Activated CD8-positive, alpha-beta memory T cell treated with anti-CD3 and anti-CD28 coated beads, Interleukin-2, amount 50 U/mL, for 1 hour (primary cell): Measurements from ENCODE around the gene ARMC2.
"Not testable (repeated sequence)": the region's sequence is repeated elsewhere in the genome, so short reads cannot be mapped to it uniquely, and the experiment has no call there.

Experiments used
- DNase-seq: peaks from one replicate; pipeline ENCODE4 v3.0.0-alpha.2; 2020; ENCODE audit errors: extremely low read depth

Gene ARMC2

DNA sequence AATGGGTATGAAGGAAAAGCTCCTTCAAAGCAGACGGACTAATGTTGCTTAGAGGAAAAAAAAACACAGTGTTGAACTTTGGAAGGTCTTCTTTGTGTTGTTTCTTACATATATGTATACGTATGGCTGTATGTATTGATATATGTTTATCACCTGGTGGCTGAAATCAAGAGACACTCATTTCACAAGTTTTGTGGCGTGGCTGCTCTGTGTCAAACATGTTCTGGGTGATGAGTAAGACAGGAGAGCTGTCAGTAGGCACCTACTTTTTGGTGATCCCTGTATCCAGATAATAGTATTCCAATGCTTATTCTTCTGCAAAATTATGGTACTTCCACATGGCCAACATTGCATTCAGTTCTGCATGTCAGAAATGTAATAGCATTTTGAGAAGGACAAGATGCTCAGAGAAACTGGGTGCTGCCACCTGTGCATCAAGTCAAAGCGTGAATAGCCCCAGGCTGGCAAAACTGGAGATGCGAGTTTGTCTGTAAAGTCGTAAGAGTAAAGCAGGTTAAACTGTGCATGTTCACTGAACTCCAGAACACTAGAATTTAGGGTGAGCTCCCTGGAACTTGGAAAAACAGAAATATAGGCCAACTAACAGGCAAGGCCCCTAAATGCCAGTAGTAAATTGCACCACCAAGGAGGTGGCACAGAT, 67.9 kb downstream of the ARMC2 start:
- DNase-seq: no peak

DNA sequence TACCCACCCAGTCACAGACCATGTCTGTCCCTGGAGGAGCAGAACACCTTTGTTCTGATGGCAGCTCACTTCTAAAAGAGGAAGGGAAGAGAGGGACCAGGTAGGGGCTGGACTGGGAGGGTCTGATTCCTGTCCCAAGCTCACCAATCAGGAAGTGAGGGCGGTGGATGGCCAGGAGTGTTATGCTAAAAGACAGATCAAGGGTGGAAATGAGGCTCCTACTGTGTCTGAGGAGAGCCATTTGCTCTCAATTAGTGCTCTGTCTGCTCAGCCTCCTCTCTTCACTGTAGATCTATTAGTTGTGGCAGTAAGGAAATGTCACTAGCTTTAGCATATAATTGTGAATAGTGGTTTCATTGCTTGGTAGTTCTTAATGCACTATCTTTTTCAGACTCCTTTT, 72.5 kb downstream of the ARMC2 start:
- no peak for DNase-seq

DNA sequence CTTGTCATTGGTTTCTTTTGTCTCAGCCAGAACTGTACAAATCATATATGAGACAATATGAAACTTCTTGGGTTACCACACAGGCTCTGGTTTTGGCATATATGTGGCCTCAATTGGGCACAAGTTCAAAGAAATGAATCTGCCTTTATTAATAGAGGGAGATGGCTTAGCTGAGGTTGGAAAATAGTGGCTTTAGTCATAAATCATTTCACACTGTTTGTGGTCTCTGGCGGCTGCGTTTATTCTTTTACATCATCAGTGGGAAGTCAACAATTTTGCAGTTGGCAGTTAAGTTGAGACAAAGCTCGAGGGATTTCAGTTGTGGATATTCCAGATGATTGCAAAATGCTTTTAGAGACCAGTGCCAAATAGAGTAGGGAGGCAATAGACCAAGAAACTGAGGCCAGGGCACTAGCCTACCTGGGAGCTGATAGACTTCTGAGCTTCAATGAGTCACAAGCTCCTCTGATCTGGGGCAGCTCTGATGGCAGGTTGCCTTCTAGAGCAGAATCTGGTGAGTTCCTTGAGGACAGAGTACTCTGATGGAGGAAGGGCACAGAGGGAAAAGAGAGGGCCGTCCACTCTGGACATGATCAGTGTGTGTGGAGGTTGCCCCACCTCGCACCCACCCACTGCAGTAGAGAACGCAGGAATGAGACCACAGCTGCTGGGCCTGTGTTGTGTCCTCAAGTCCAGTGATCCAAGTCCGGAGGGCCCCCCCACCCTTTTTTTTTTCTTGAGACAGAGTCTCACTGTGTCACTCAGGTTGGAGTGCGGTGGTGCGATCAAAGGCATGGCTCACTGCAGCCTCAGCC, 73.5 kb downstream of the ARMC2 start:
- DNase-seq: no peak

DNA sequence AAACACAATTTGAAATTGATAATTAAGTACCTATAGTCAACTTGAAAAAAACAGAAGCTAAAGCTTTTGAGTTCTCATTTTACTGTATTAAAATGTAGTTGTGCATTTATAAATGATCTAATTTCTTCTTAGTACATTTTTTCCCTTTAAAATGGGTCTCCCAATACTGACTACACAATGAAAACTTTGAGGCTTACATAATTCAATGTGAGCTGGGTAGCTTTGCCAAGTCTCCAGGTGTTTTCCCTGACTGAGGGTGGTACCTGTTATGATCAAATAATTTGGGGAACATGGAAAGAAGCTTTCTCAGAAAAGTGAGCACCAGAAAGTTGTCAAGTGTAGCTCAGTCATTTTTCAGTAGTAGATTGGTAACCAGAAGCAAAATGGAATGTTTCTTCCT, 74.3 kb downstream of the ARMC2 start:
- no peak for DNase-seq

DNA sequence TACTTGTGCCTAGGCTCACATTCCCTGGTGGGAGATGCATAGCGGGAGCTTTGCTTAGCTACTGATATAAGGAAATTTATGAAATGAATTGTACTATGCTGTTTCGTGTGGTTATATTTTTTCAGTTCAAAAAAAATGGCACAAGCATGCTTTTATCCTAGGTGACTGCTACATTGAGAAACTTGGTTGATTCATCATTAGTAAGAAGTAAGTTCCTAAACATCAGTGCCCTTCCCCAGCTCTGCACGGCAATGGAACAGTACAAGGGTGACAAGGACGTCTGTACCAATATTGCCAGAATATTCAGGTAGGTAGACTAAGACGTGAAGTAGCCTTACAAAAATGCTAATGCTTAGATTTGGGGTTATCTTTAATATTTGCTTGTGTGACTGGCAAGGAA, 79.7 kb downstream of the ARMC2 start:
- no peak for DNase-seq

DNA sequence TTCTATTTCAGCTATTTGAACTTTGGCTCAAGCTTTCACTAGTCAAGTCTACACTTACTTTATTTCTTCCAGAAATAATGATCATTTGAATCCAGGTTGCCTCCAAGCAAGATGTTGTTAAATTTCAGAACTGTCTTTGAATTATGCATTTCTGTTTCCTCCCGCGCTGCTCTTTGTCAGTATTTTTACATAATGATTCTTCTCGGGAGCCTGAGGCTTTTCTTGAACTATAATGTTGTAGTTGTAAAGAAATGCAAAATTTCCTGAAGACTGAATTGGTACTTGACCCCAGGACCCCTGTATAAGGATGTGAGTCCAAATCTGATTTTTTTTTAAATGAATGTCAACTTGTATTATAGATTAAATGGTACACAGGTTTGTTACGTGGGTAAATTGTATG, 80.4 kb downstream of the ARMC2 start:
- DNase-seq: no peak

DNA sequence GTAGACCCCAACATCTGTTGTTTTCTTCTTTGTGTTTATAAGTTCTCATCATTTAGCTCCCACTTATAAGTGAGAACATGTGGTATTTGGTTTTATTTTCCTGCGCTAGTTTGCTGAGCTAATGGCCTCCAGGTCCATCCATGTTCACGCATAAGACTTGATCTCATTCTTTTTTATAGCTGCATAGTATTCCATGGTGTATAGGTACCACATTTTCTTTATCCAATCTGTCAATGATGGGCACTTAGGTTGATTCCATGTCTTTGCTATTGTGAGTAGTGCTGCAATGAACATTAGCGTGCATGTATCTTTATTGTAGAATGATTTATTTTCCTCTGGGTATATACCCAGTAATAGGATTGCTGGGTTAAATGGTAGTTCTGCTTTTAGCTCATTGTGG, 82.9 kb downstream of the ARMC2 start:
- DNase-seq: not testable (repeated sequence)

DNA sequence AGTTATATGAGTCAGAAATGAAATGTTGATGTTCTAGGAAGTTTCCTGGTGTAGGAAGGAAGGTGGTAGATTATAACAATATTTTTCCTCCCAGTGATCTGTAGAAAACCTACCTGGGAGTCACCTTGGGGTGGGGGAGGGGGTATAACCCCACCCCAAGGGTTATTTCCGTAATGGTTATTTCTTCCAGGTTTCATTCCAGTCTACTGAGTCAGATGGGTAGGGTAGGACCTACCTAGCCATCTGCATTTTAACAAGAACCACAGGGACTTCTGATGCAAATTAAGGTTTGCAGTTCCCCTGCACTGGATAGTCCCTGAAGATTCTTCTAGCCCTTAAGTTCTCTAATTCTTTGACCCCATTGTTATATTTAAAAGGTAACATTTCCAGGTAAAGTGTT, 88.9 kb downstream of the ARMC2 start:
- DNase-seq: no peak

DNA sequence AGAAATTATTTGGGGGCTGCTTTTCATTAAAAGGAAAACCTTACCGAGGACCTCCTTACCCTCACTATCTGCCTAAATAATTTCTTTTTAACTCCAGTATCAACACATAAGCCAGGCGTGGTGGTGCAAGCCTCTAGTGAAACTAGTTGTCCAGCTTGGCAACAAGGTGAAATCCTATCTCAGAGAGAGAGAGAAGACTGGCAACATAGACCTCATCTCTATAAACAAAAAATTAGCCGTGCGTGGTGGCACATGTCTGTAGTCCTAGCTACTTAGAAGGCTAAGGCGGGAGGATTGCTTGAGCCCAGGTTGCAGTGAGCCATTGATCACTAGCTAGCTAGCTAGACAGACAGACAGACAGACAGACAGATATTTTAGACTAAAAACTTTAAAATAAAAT, 92.5 kb downstream of the ARMC2 start:
- no peak for DNase-seq

DNA sequence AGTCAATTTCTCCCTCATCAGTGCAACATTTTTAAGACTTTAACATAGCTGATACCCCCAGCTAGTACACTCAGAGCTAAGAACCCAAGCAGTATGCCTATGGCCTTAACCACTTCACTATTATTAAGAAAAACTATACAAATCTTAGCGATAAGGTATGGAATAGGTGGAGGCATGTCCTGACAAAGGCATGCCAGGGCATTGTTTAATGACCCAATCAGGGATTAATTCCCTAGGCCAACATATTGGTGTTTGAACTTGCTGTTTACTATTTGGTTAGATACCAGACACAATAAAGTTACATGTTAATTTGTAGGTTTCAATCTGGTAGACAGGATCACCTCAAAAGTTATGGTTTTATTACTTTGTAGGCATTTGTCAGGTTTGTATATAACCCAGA, 93.1 kb downstream of the ARMC2 start:
- no peak for DNase-seq

DNA sequence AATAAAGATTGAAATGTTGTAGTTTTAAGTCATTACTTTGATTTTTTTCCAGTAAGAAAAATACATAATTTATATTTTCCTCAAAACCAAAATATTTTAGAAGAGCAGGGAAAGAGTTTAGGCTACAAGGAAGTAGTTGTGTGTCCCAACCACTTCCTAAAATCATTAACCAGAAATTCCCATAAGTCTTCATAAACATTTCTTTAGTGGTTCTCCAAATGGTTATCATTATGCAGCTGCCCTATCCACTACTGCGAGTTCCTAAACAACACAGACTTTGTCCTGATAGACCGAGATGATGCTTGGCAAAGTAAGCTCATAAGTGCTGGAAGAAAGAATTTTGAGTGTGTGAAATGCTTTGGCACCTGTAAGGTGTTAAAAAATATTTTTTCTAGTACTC, 93.6 kb downstream of the ARMC2 start:
- DNase-seq: no peak

DNA sequence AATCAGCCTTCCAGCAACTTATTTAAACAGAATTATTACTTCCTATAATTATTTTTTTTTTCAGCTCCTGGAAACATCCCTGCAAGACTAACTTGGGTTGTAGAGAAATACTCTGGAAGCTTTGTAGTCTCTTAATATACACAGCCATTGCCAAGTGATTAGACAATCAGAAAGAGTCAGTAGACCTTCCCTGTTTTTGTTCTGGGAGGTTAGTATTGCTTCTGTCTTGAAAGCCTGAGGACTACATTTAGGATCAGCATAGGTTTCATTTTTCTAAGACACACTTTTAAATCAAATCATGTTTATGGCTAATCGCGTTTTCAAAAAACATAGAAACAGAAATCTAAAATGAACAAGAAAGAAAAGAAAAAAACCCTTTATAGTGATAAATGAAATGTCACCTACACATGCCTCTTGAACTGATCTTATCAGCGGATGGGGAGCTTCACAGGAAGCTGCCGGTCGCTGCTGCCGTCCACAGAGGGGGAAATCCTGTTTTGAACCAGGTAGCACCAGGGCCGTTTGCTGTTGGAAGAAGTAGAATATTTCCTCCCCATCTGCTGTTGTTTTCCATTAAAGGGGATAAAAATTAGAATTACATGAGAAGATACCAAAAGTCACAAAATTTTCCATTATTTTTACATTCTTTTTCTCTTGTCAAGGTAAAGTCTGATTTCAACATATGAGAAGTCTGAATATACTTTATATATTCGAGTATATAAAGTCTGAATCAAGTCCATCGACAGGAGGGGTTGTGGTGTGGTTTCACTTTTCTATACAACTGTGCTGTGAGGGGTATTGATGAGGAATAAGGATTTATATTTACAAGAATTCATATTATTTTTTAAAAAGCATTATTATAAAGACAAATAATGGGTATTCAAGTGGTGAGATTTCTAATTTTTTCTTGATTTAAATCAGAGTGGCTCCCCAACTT, 94.6 kb downstream of the ARMC2 start:
- no peak for DNase-seq

DNA sequence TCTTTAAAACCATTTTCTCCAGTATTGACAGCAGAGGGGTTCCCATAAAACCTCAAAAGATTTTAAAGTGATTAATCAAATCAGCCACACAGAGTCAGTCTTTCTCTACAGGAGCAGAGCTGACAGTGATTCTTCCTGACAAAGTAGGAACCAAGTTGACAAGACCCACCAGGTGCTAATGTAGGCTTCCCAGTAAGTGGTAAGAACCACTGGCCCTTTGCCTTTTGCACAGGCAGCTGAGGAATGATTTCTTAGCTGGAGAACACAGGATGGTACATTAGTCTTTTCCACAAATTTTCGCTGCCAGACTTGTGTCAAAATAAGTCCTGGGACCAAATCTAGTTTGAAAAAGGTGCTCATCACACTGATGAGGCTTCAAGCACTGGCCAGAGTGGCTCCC, 95.8 kb downstream of the ARMC2 start:
- DNase-seq: no peak

DNA sequence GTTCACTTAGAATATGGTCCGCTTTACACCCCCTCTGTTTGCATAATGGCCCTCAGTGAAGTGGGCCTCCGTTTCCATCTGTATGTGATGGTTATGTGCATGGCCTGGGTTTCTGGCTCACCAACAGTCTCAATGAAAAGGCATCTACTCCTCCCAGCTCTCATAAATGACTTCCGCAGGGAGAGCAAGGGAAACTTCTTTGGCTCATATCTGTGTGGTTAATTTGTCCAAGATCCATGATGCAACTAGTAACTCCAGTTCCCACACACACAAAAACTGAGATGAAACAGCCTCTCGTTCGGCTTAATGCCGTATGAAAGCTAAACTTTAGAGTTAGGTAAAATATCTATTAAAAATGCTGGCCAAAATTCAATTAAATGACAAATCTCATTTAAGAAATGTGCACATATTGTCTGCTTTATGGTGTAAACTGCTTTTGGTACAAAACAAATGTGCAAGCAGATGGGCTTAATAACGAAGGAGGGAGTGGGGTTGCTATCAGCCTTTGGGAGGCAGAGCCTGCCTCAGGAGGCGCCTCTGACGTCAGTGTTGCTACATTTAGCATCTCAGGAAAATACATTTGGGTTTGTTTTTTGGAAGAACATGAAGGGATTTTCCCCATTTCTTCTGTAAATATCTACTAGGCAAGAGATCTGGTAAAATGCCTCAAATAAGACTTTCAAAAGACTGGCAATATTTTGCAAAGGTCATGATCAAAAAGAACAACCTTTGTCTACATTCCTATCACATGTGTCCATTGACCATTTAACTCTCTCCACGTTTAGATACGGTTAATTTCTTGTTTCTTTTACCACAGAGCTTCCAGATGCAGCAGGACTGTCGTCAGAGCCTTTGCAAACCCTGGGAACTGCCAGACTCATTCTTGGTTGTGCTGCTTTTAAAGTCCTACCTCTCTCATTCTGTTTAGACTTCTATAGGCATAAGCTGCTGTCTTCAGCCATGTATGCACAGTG, 96.8 kb downstream of the ARMC2 start:
- no peak for DNase-seq

DNA sequence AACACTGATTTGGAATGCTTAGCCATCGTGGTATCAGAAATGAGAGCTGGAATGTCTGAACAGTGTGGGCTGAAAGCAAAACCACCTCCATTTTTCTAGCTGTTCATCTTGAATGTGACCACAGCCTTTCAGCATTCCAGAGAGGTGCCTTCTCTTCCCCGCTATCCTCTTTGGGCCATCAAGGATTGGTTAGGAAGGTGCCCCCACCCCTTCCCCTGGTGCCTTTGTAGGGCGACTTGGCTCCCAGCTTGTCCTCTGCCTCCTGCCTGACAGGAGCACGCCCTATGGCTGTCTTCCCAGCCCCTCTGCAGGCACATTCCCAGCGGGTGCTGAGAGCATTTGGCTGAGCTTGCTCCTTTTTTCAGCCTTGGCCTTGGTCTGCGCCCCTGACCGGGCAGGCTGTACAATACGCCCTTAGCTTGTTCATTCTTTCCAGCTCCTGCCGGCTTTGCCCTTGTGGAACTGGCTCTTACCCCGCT, 97.5 kb downstream of the ARMC2 start:
- no peak for DNase-seq

DNA sequence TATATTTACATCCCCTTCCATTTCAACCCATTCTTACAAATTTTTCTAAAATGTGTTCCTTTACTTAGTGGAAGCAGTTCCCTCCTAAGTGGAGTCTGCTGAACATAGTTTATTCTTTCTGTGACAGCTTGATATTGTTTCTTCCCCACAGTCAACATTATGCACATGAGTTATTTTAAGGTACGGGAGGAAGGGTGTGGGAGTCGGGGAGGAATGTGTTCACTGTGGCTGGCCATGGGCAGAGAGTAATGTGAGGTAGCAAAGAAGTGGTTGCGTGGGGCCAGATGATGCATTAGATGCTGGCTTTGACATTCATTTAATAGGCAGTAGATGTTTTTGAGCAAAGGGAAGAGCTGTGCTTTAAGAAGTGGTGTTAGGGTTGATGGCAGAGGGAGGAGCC, 98.5 kb downstream of the ARMC2 start:
- DNase-seq: no peak

DNA sequence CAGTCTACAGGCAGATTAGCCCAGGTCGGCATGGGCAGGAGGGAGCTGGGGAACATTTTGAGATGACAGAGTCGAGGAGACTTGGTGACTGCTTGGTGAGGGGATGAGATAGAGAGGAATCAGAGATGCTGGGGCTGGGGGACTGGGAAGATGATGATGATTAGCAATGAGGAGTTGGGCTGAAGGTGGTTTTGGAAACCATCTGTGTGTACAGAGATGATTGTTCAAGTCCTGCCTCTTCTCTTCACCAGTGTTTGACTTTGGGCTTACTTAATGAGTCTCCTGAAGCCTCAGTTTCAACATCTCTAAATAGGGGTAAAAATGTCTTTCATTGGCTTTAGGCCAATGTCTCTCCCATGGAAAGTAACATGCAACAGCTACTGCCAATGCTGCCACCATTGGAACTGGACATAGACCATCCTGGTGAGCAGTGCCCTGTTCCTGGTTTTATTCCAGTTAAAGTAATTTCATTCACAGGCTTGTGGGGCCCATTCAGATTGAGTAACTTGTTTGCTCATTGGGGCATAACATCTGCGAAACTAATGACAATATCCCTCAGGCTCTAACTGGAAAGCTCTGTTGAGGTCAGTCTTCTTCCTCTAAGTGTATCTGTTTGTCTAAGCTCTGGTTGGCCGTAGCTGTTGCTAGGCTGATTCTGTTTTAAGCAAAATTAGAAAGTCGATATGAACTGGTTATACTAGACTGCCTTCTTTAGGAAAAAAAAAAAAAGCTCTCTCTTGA, 99.1 kb downstream of the ARMC2 start:
- DNase-seq: no peak

DNA sequence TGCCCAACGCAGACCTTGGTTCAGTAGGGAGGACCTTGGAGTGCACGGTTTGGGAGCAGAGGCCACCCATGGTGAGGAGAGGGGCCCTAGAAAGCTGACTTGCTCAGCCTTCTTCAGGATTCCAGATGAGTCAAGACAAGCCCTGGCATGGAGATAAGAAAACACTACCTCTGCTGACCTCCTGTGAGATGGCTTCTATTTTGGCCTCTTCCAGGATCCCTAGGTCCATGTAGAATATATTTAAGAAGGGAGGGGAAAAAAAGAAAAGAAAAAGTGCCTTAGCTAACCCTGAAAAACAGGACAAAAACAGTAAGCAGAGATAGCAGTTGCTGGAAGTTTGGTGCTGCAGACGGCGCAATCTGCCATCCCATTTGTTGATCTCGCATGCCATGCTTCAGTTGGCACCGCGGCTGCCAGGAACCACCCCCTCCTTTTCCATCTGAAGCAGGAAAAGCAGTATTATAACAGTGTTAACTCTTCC, 100.0 kb downstream of the ARMC2 start:
- DNase-seq: no peak

DNA sequence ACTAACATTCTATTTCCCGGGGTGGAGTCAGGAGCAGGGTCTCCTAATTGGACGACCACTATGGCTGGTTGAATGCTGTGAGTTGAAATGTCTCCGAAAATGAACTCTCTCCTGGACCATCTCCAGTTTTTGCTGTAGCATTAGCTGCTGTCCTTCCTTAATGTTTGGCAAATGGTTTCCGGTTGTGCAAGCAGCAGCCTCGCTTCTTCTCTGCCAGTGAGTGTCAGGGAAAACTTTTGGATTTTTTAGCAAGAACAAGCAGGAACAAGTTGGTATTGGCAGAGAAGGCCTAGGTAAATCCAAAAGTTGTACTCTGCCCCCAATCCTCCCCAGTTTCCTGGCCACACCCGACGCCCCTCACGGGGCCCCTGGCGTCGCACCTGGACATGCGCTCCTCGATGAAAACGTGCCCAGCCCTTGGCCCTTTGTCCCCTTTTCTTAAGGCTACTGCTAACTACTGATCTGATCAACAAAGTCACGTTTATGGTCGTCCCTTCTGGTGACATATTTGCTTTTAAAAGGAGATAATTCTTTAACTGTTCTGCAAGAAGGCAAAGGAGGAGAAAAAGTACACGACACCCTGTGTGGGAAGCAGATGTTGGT, 103.2 kb downstream of the ARMC2 start:
- no peak for DNase-seq
